GM20431 (cell line): Measurements from ENCODE around the gene FOXQ1.
"Not testable (repeated sequence)": the region's sequence is repeated elsewhere in the genome, so short reads cannot be mapped to it uniquely, and the experiment has no call there.

Experiments used
- in situ Hi-C: fragments of 300-500 bp; cut with MseI, MboI; formaldehyde crosslinking; loops from one replicate; pipeline ENCODE4 v1.15.0; 2020; ENCODE audit warnings: low sequenced_read_pairs; ENCODE audit not compliant: unreplicated experiment

Gene FOXQ1

GRCh38 chr6:1351381-1352008 is 39.6 kb downstream of the FOXQ1 start:
- in situ Hi-C loops = no loop called here

GRCh38 chr6:1355068-1355467 is 43.2 kb downstream of the FOXQ1 start:
- in situ Hi-C loops = not testable (repeated sequence)

GRCh38 chr6:1361717-1362116 is 49.8 kb downstream of the FOXQ1 start:
- in situ Hi-C loops = not testable (repeated sequence)

GRCh38 chr6:1362643-1363042 is 50.7 kb downstream of the FOXQ1 start:
- in situ Hi-C loops = no loop called here

- in situ Hi-C loops = no loop called here
Observed at GRCh38 chr6:1363298-1363697, 51.4 kb downstream of the FOXQ1 start.

GRCh38 chr6:1363729-1364572 is 52.1 kb downstream of the FOXQ1 start:
- in situ Hi-C loops = no loop called here
